ENCODE data around the gene FLRT2. TPM values are rescaled to one million over a fixed set of nuclear protein-coding genes. Genes with fewer than 3 reads are reported as not detected.
A peak's percentile ranks its signal among the peaks of the same experiment; 100 is the strongest.

Gene FLRT2
- total RNA-seq, 4 donors from 2014 or later = 2.2 to 7.1 (median 5.4) TPM

- intact Hi-C loops (cut with DNase I; ENCODE audit: low total_unique reads) (no loop called here), in situ Hi-C loops (cut with MboI; ENCODE audit: low sequenced_read_pairs in 4 of 4) (no loop called here)
- ATAC-seq = no peak
These were observed 74.1 kb downstream of the FLRT2 start for GRCh38 chr14:85604021-85604420.

DNA sequence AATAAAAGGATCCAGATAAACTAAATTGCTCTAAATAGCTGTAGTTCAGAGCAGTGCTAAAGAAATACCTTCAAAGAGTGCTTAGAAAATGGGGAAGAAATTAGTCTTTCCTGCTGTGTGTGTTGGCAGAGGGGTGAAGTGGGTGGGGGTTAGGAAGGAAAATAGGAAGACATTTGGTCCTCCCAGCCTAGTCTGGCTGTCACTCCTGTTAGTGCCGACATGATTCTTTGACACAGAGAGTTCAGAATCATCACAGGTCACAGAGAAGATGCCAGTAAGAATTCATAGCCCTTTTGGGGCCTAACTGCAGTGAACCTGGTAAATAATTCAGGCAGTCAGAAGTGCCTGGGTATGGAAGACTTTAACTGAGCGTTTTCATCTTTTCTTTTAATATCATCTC, 74.8 kb downstream of the FLRT2 start:
- no peak overlapping the region for H3K4me3 ChIP-seq
- peaks cover 15 to 16% of the 10 kb centered on the region in 2 donors for H3K4me1 ChIP-seq
- DNase-seq = no peak
- in situ Hi-C loops (cut with MboI; ENCODE audit: low sequenced_read_pairs in 4 of 4) = no loop called here
- H3K9me3 ChIP-seq = no peaks in the 10 kb centered on the region
- intact Hi-C loops (cut with DNase I; ENCODE audit: low total_unique reads) = no loop called here
- peak overlapping the region in 3 of 4 donors; percentile 46 to 52 (median 50) for H3K27ac ChIP-seq
- TF ChIP-seq CTCF (IDR thresholded peaks at IDR 0.05 in 4 of 5, conservative IDR thresholded peaks at IDR 0.05 in 1 of 5) (no peak), POLR2A (IDR thresholded peaks at IDR 0.05) (no peak)
- no peak for ATAC-seq
- H3K27me3 ChIP-seq = no peaks in the 10 kb centered on the region
- H3K36me3 ChIP-seq = no peaks in the 10 kb centered on the region

More at GRCh38 chr14:85604021-85604420, 74.1 kb downstream of the FLRT2 start:
- peaks cover 19 to 23% of the 10 kb centered on the region in 2 donors for H3K4me1 ChIP-seq
- no peak for DNase-seq
- H3K4me3 ChIP-seq = no peak overlapping the region
- no peaks in the 10 kb centered on the region for H3K9me3 ChIP-seq
- H3K27me3 ChIP-seq = no peaks in the 10 kb centered on the region
- no peaks in the 10 kb centered on the region for H3K36me3 ChIP-seq
- H3K27ac ChIP-seq = peak overlapping the region in 2 of 4 donors; percentile 46 to 52
- TF ChIP-seq POLR2A (IDR thresholded peaks at IDR 0.05) (no peak), CTCF (IDR thresholded peaks at IDR 0.05 in 4 of 5, conservative IDR thresholded peaks at IDR 0.05 in 1 of 5) (no peak)

GRCh38 chr14:85607651-85608081, 77.7 kb downstream of the FLRT2 start:
- in situ Hi-C loops (cut with MboI; ENCODE audit: low sequenced_read_pairs in 4 of 4) = no loop called here
- Histone ChIP-seq H3K9me3 (no peaks in the 10 kb centered on the region), H3K27ac (peak overlapping the region; percentile 15 to 72 (median 48)), H3K4me3 (no peak overlapping the region), H3K36me3 (no peaks in the 10 kb centered on the region), H3K27me3 (no peaks in the 10 kb centered on the region), H3K4me1 (peaks cover 8% of the 10 kb centered on the region in 2 donors)
- TF ChIP-seq POLR2A (IDR thresholded peaks at IDR 0.05) (no peak), CTCF (IDR thresholded peaks at IDR 0.05 in 4 of 5, conservative IDR thresholded peaks at IDR 0.05 in 1 of 5) (no peak)
- DNase-seq (no peak), ATAC-seq (peak; percentile 69 to 74)
- intact Hi-C loops (cut with DNase I; ENCODE audit: low total_unique reads) = no loop called here

DNA sequence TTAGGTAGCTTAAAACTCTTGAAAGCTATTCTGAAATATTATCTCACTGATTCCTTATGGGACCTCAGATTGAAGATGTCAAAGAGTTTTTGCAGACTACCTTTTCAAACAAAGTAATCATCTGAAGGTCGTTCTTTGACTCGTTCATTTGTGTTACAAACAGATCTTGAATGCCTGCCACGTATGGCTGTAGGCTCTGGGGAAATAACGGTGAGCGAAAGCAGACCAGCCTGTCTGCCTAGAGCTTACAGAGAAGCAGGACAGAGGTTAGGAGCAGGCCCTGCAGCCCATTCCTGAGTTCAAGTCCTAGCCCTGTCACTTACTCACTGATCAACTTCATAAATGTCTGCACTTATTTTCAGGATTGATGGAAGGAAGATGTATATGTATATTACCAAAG, 83.6 kb downstream of the FLRT2 start:
- Histone ChIP-seq H3K36me3 (no peaks in the 10 kb centered on the region), H3K9me3 (no peaks in the 10 kb centered on the region), H3K27ac (peak overlapping the region; percentile 62 to 78 (median 68)), H3K4me3 (no peak overlapping the region), H3K27me3 (no peaks in the 10 kb centered on the region), H3K4me1 (peaks cover 25 to 32% of the 10 kb centered on the region in 2 donors)
- no peak for TF ChIP-seq POLR2A (IDR thresholded peaks at IDR 0.05)
- no peak for TF ChIP-seq CTCF (IDR thresholded peaks at IDR 0.05 in 4 of 5, conservative IDR thresholded peaks at IDR 0.05 in 1 of 5)
- in situ Hi-C loops (cut with MboI; ENCODE audit: low sequenced_read_pairs in 4 of 4) (loop anchor here in 1 of 4 donors (10.0 kb wide), 1 partner anchor 79 kb away; the partner anchor contains the start of gene FLRT2), intact Hi-C loops (cut with DNase I; ENCODE audit: low total_unique reads) (loop anchor here (2.0 kb wide), 1 partner anchor 81 kb away; no protein-coding TSS in a partner anchor)
- DNase-seq (no peak), ATAC-seq (no peak)
